Superior temporal gyrus (tissue), 1 donor: Measurements from ENCODE around the gene NREP.

ENCODE experiments used
- DNase-seq: peaks from one replicate; pipeline ENCODE4 v3.0.0-alpha.2; 2016; ENCODE audit errors: extremely low spot score

Gene NREP, protein sequence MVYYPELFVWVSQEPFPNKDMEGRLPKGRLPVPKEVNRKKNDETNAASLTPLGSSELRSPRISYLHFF

GRCh38 chr5:111756581-111757354 is at the start of gene NREP:
TSS of gene NREP (minus strand) at chr5:111757194. CDS start at chr5:111755772, 1,422 bp downstream.
- peak; percentile 71 for DNase-seq

GRCh38 chr5:111806753-111807152 is 49.8 kb upstream of the NREP start:
- DNase-seq, result no peak

DNA sequence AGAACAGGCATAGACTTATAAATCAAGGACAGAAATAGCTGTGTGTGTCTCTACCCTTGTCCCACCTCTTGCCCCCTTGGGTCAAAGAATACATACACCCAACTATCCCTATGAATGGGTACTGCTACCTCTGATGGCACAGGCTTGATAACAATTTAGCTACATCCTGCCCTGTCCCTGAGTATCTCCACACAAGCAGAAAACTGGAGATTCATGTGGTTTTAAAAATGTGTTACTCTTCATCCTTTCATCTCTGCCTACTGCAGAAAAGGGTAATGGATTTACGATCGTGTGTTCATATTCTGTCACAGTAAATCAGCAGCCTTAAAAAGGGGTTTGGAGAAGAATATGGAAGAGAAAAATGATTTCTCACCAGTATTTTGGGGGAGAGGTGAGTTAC is 49.2 kb upstream of the NREP start:
- no peak for DNase-seq

DNA sequence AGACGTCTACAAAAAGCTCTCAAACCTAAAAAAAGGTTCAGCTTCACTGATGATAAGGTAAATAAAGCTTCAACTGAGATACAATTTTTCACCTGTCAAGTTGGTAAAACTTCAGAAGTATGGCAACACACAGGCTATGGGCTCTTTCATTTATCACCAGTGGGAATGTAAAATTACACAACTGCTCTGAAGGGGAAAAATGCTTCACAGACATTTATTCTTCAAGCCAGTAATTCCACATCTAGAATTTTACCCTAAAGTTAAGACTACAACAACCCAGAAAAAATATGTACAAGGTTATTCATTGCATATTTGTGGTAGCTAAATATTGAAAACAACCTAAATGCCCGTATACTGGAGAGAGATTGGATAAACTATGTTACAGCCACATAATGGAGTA is 48.1 kb upstream of the NREP start:
- DNase-seq, result no peak

GRCh38 chr5:111800351-111800750 is 43.4 kb upstream of the NREP start:
- DNase-seq, result no peak

DNA sequence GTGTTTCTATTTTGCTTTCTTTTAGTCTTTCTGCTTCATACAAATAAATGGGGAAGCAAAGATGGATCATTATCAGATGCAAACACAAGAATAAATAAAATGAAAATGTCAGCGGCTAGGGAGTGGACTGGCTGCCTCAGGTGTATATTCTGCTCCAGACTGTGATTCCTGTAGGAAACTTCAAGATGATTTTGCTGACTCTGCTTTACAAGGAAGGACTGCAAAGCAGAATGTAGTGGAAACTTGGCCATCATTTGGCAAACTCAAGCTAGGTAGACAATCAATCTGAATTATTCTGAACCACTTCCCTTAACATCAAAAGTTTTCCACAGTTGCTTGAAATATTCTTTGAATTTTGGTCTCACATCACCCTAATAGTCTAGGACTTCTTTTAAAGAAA is 38.1 kb upstream of the NREP start:
- no peak for DNase-seq

DNA sequence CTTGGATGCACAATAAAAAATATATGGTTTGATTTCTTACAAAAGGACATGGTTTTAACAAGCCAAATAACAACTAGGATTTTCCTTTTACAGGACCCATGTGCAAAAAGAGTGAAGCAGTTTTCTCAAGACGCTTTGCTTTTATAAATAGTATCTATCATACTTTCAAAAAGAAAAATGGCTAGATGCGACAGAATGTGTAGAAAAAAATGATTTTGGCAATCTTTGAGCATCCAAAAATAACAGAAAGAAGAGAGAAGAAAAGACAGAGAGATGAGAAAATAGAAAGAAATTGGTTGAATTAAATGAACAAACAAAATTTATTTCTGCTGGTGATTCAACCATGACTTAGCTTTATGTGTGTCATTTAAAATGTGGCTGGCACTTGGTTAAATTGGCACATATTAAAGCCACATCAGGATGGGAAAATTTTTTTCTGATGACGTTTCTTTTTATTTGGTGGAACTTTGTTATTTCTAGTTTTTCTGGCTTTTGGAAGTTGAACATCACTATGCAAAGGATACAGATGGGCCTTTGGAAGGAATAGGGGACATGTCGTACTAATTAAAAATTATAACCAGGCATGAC is 35.6 kb upstream of the NREP start:
- no peak for DNase-seq

GRCh38 chr5:111790295-111790694 is 33.3 kb upstream of the NREP start:
- DNase-seq, result no peak

DNA sequence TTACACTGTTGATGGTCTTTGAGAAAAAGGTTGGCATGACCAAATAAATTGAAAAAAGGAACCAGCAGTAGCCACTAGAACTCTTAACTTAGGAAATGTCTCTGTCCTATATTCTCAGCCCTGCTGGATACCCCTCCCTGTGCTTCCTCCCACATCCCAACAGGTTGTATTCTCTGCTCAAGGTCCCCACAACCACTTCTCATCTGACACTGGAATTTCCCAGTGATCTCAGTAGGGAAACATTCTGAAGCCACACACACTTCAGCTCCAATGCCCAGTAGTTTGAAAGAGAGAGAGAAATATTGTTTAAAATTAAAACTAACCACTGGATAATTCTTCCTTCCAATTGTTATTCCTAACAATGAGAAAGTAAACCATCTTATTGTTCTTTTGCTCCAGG is 30.0 kb upstream of the NREP start:
- no peak for DNase-seq

GRCh38 chr5:111784491-111785181 is 27.6 kb upstream of the NREP start:
- DNase-seq, result no peak

GRCh38 chr5:111783537-111783936 is 26.5 kb upstream of the NREP start:
- DNase-seq, result no peak

- DNase-seq, result no peak
These were observed 25.2 kb upstream of the NREP start for GRCh38 chr5:111782216-111782615.

GRCh38 chr5:111781200-111781599 is 24.2 kb upstream of the NREP start:
- DNase-seq, result no peak

- no peak for DNase-seq
These were observed 22.9 kb upstream of the NREP start for GRCh38 chr5:111779922-111780292.

DNA sequence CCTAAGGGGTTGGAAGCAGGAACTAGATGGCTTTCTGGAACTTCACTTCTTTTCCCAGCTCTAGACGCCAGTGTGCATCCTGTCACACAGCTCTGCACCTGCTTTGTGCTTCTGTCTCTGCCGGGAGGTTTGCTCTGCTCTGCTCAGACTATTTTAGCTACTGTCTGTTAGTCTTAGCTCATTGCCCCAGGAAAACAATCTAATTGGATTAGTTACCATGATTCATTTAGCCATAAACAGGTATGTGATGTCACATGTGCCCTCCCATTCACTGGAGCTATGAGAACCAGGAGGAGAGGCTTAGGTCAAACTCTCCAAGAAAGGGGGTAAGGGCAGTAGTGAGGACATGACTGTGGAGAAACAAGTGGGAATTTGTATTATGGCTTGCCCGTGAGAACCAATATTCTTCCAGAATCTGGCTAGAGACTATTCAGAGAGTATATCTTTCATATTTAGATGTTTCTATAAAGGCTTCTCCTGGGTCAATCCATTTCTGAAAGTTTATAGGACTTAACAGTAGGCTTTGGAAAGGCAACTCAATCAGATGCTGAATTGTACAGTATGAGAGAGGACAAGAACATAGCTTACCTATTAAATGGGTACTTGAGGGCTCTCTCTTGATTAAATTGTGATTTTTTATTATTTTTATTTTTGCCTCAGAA is 22.4 kb upstream of the NREP start:
- no peak for DNase-seq

DNA sequence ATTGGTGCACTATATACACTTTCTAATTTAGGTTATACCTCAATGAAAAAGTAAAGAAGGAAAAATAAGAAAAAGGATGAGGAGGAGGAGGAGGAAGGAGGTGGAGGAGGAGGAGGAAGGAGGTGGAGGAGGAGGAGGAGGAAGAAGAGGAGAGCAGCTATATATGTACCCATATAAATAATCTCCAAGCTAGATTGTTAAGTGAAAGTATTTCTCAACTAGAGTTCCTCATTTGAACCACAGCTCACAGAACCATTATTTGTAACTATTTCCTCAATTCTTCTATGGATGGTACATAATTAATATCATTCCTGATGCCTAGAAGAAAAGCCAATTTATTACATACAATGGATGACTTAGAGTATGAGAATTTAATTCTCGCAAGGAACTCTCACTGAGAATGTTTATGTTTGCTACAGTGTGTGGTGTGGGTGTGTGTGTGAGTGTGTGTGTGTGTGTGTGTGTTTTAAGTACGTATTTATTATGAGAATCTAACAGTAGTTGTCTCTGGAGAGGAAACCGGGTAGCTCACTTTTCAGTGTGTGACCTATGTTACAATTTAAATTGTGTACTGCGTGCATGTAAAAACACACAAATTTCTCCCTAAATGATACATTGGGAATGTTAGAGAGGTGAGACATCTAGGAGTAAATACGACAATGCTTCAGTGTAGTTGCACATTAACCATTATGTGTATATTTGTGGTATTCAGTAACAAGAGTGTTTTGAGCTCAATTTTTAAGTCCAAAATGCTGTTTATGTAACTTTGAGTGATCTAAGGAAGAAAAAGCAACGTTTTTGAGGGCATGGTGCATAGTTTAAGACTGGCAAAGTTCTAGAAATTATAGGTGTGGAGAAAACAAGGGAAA is 20.2 kb upstream of the NREP start:
- DNase-seq, result no peak

GRCh38 chr5:111775224-111775623 is 18.2 kb upstream of the NREP start:
- DNase-seq, result no peak

GRCh38 chr5:111774525-111774924 is 17.5 kb upstream of the NREP start:
- no peak for DNase-seq

- no peak for DNase-seq
These were observed 15.6 kb upstream of the NREP start for GRCh38 chr5:111772456-111773122.

- no peak for DNase-seq
These were observed 12.5 kb upstream of the NREP start for GRCh38 chr5:111769541-111769940.
